Body of pancreas (tissue), 4 donors: Measurements from ENCODE around the gene CEP97.
"Not testable (repeated sequence)": the region's sequence is repeated elsewhere in the genome, so short reads cannot be mapped to it uniquely, and the experiment has no call there.

Experiments
- CTCF ChIP-seq, 7 experiments: fragments of 450-650 bp in 4 of 7; fragments of 200-600 bp in 3 of 7; sonication (generic) in 3 of 7; IDR thresholded peaks; one replicate each; pipeline ENCODE4 v1.5.1; 2016 to 2019; ENCODE audit warnings: antibody characterized with exemption in 7 of 7
- POLR2A ChIP-seq, 3 donors: fragments of 450-650 bp; IDR thresholded peaks; one replicate each; pipeline ENCODE4 v1.6.1; 2016; ENCODE audit warnings: antibody characterized with exemption in 3 of 3, mild to moderate bottlenecking in 2 of 3

GRCh38 chr3:101693540-101693939 lies 30.9 kb upstream of the CEP97 start:
- TF ChIP-seq CTCF (IDR thresholded peaks at IDR 0.05): peak in 5 of 7 experiments; percentile 18 to 48 (median 37)
- not testable (repeated sequence) for TF ChIP-seq POLR2A (IDR thresholded peaks at IDR 0.05)
